WTC11 (cell line): Measurements from ENCODE around the gene NHSL2. TPM values are rescaled to one million over a fixed set of nuclear protein-coding genes. Genes with fewer than 3 reads are reported as not detected.

ENCODE experiments used
- ATAC-seq: fragments of 200-7000 bp; cut with Tn5 transposase; 2 replicates; pipeline ENCODE4 v1.10.0; 2021; ENCODE audit warnings: mild to moderate bottlenecking, moderate library complexity
- CTCF ChIA-PET: fragments of 300-600 bp; sonication (Branson Sonifier 250); formaldehyde crosslinking; loops from one replicate; lab custom pipeline; 2021; ENCODE audit warnings: antibody characterized with exemption; lab: Charles Lee
- POLR2A ChIA-PET: fragments of 350-600 bp; sonication (Branson Sonifier 250); formaldehyde crosslinking; loops from one replicate; lab custom pipeline; 2021; ENCODE audit warnings: antibody characterized with exemption; lab: Charles Lee
- DNase-seq: peaks from one replicate; pipeline ENCODE4 v3.0.0; 2021; ENCODE audit warnings: low spot score
- H3K27ac Mint-ChIP-seq: 2 replicates; pipeline ENCODE4 v1.8.0; 2021; ENCODE audit warnings: mixed read lengths
- H3K27me3 Mint-ChIP-seq: 2 replicates; pipeline ENCODE4 v1.8.0; 2021; ENCODE audit warnings: low read depth, mild to moderate bottlenecking, moderate library complexity, mixed read lengths
- H3K36me3 Mint-ChIP-seq: 2 replicates; pipeline ENCODE4 v1.8.0; 2021; ENCODE audit warnings: mixed read lengths
- H3K4me1 Mint-ChIP-seq: 2 replicates; pipeline ENCODE4 v1.8.0; 2022; ENCODE audit warnings: mixed read lengths
- H3K4me3 Mint-ChIP-seq: 2 replicates; pipeline ENCODE4 v1.8.0; 2021; ENCODE audit warnings: mild to moderate bottlenecking, moderate library complexity, mixed read lengths
- H3K9me3 Mint-ChIP-seq: 2 replicates; pipeline ENCODE4 v1.8.0; 2021; ENCODE audit warnings: mixed read lengths
- ATF2 ChIP-seq: sonication (generic); formaldehyde crosslinking; IDR thresholded peaks from 2 replicates; pipeline ENCODE4 v1.8.1; 2022; ENCODE audit warnings: low read depth, missing genetic modification reagents, borderline replicate concordance
- ATF3 ChIP-seq: sonication (generic); formaldehyde crosslinking; conservative IDR thresholded peaks from 2 replicates; pipeline ENCODE4 v1.8.1; 2022; ENCODE audit warnings: mild to moderate bottlenecking, missing genetic modification reagents
- E2F4 ChIP-seq: sonication (generic); formaldehyde crosslinking; IDR thresholded peaks from 2 replicates; pipeline ENCODE4 v1.8.1; 2022; ENCODE audit warnings: low read depth, mild to moderate bottlenecking, moderate library complexity, missing genetic modification reagents, borderline replicate concordance
- EMX1 ChIP-seq: fragments of 250-450 bp; sonication (Bioruptor Pico); IDR thresholded peaks from 2 replicates; pipeline ENCODE4 v1.8.0; 2021; ENCODE audit warnings: mild to moderate bottlenecking
- ESRRA ChIP-seq: sonication (generic); formaldehyde crosslinking; IDR thresholded peaks from 2 replicates; pipeline ENCODE4 v1.8.1; 2022; ENCODE audit warnings: mild to moderate bottlenecking, missing genetic modification reagents, borderline replicate concordance
- GRHL2 ChIP-seq: fragments of 250-450 bp; sonication (Bioruptor Pico); IDR thresholded peaks from 2 replicates; pipeline ENCODE4 v1.8.0; 2022; ENCODE audit warnings: mild to moderate bottlenecking, moderate library complexity; ENCODE audit not compliant: insufficient replicate concordance, severe bottlenecking
- HMGA2 ChIP-seq: fragments of 250-450 bp; sonication (Bioruptor Pico); IDR thresholded peaks from 2 replicates; pipeline ENCODE4 v1.4.0; 2021; ENCODE audit warnings: mild to moderate bottlenecking, moderate library complexity
- JAZF1 ChIP-seq: fragments of 250-450 bp; sonication (Bioruptor Pico); IDR thresholded peaks from 2 replicates; pipeline ENCODE4 v1.9.0; 2021; ENCODE audit warnings: moderate library complexity, mild to moderate bottlenecking, inconsistent platforms
- KAT7 ChIP-seq: sonication (generic); formaldehyde crosslinking; IDR thresholded peaks from 2 replicates; pipeline ENCODE4 v1.8.1; 2023; ENCODE audit warnings: missing genetic modification reagents, mild to moderate bottlenecking, borderline replicate concordance
- NFE2L1 ChIP-seq: sonication (generic); formaldehyde crosslinking; IDR thresholded peaks from 2 replicates; pipeline ENCODE4 v1.8.1; 2023; ENCODE audit warnings: missing genetic modification reagents
- NR3C1 ChIP-seq: sonication (generic); formaldehyde crosslinking; conservative IDR thresholded peaks from 2 replicates; pipeline ENCODE4 v1.8.1; 2023; ENCODE audit warnings: low read depth, mild to moderate bottlenecking, missing genetic modification reagents
- SP1 ChIP-seq: sonication (generic); formaldehyde crosslinking; conservative IDR thresholded peaks from 2 replicates; pipeline ENCODE4 v1.8.1; 2022; ENCODE audit warnings: missing genetic modification reagents
- TEAD1 ChIP-seq: sonication (generic); formaldehyde crosslinking; IDR thresholded peaks from 2 replicates; pipeline ENCODE4 v1.8.0; 2022; ENCODE audit warnings: mild to moderate bottlenecking, missing genetic modification reagents
- USF1 ChIP-seq: sonication (generic); formaldehyde crosslinking; IDR thresholded peaks from 2 replicates; pipeline ENCODE4 v1.8.0; 2022; ENCODE audit warnings: mild to moderate bottlenecking, missing genetic modification reagents
- USF2 ChIP-seq: sonication (generic); formaldehyde crosslinking; IDR thresholded peaks from 2 replicates; pipeline ENCODE4 v1.8.1; 2023; ENCODE audit warnings: mild to moderate bottlenecking, missing genetic modification reagents, moderate library complexity
- ZBTB21 ChIP-seq: sonication (generic); formaldehyde crosslinking; IDR thresholded peaks from 2 replicates; pipeline ENCODE4 v1.8.1; 2023; ENCODE audit warnings: mild to moderate bottlenecking, missing genetic modification reagents, borderline replicate concordance
- ZBTB43 ChIP-seq: sonication (generic); formaldehyde crosslinking; IDR thresholded peaks from 2 replicates; pipeline ENCODE4 v1.8.1; 2023; ENCODE audit warnings: mild to moderate bottlenecking, missing genetic modification reagents
- ZNF138 ChIP-seq: sonication (generic); formaldehyde crosslinking; conservative IDR thresholded peaks from 2 replicates; pipeline ENCODE4 v1.8.1; 2022; ENCODE audit warnings: mild to moderate bottlenecking, moderate library complexity, missing genetic modification reagents
- ZNF263 ChIP-seq: sonication (generic); formaldehyde crosslinking; IDR thresholded peaks from 2 replicates; pipeline ENCODE4 v1.8.1; 2022; ENCODE audit warnings: low read depth, mild to moderate bottlenecking, moderate library complexity, missing genetic modification reagents
- ZNF396 ChIP-seq: fragments of 250-450 bp; sonication (Bioruptor Pico); IDR thresholded peaks from 2 replicates; pipeline ENCODE4 v1.8.0; 2021; ENCODE audit warnings: mild to moderate bottlenecking, moderate library complexity, borderline replicate concordance
- ZNF423 ChIP-seq: fragments of 250-450 bp; sonication (Bioruptor Pico); IDR thresholded peaks from 2 replicates; pipeline ENCODE4 v2.1.2; 2022; ENCODE audit warnings: mild to moderate bottlenecking, moderate library complexity
- total RNA-seq: library from RNA; stranded (reverse); gene quantifications from 3 replicates; pipeline ENCODE4 v1.2.3, GENCODE V29; 2021

Gene NHSL2
- total RNA-seq, 1 experiment from 2014 or later, result 7.9 TPM

- TF ChIP-seq ZBTB43 (CRISPR knock-in tag) (no peak), EMX1 (no peak), TEAD1 (CRISPR knock-in tag) (no peak), ZNF138 (no peak), ZBTB21 (CRISPR knock-in tag) (no peak), NFE2L1 (no peak)
Observed at GRCh38 chrX:71911731-71912050, 1.0 kb downstream of the NHSL2 start (continued).

GRCh38 chrX:71912156-71912555 lies 1.5 kb downstream of the NHSL2 start:
- ChIA-PET POLR2A (interaction anchor here (1.3 to 2.8 kb wide), 7 partner anchors 23 to 219 kb away, joined by 3 to 24 read pairs (median 6); partner anchors contain the start of gene RTL5), CTCF (interaction anchor here (0.7 to 3.9 kb wide), 15 partner anchors 8 to 211 kb away, joined by 3 to 47 read pairs (median 17); no protein-coding TSS in a partner anchor)
- no peak overlapping the region for H3K27ac Mint-ChIP-seq
- H3K9me3 Mint-ChIP-seq, result no peaks in the 10 kb centered on the region
- peaks cover 56% of the 10 kb centered on the region for H3K4me1 Mint-ChIP-seq
- ATAC-seq, result no peak
- DNase-seq, result no peak
- no peak for TF ChIP-seq GRHL2 (CRISPR knock-in tag)
- TF ChIP-seq ZBTB21 (CRISPR knock-in tag), result no peak
- no peak for TF ChIP-seq ATF3 (CRISPR knock-in tag)
- no peak for TF ChIP-seq ESRRA
- no peak for TF ChIP-seq E2F4 (CRISPR knock-in tag)
- no peak for TF ChIP-seq USF1 (CRISPR knock-in tag)
- no peak for TF ChIP-seq ATF2 (CRISPR knock-in tag)
- H3K4me3 Mint-ChIP-seq, result peak overlapping the region; percentile 73
- peaks cover 5% of the 10 kb centered on the region; the same call in 1 of the 2 replicates for H3K36me3 Mint-ChIP-seq
- H3K27me3 Mint-ChIP-seq, result no peaks in the 10 kb centered on the region

- H3K4me1 Mint-ChIP-seq, result peaks cover 62% of the 10 kb centered on the region
- POLR2A ChIA-PET, result no interaction called here
Observed at GRCh38 chrX:71913156-71913950, 2.7 kb downstream of the NHSL2 start.

More at GRCh38 chrX:71913156-71913950, 2.7 kb downstream of the NHSL2 start:
- no peaks in the 10 kb centered on the region for H3K9me3 Mint-ChIP-seq
- H3K4me3 Mint-ChIP-seq, result no peak overlapping the region
- peaks cover 5% of the 10 kb centered on the region; the same call in 1 of the 2 replicates for H3K36me3 Mint-ChIP-seq
- DNase-seq (no peak), ATAC-seq (no peak)
- TF ChIP-seq ZNF423 (CRISPR knock-in tag) (no peak), SP1 (CRISPR knock-in tag) (no peak), JAZF1 (CRISPR knock-in tag) (no peak), USF2 (CRISPR knock-in tag) (no peak), NR3C1 (CRISPR knock-in tag) (no peak), HMGA2 (CRISPR knock-in tag) (no peak), ZNF263 (CRISPR knock-in tag) (no peak), KAT7 (no peak), EMX1 (no peak), ZNF396 (CRISPR knock-in tag) (no peak), GRHL2 (CRISPR knock-in tag) (no peak)
- H3K27ac Mint-ChIP-seq, result no peak overlapping the region
- CTCF ChIA-PET, result interaction anchor here (1.0 to 1.4 kb wide), 3 partner anchors 41 to 109 kb away, joined by 3 to 4 read pairs (median 3); no protein-coding TSS in a partner anchor
- no peaks in the 10 kb centered on the region for H3K27me3 Mint-ChIP-seq
